Measurements from ENCODE around the gene OGFOD2. TPM values are rescaled to one million over a fixed set of nuclear protein-coding genes. Genes with fewer than 3 reads are reported as not detected.

OGFOD2 gene
- total RNA-seq, 1 experiment from 2014 or later = 35.6 TPM

DNA sequence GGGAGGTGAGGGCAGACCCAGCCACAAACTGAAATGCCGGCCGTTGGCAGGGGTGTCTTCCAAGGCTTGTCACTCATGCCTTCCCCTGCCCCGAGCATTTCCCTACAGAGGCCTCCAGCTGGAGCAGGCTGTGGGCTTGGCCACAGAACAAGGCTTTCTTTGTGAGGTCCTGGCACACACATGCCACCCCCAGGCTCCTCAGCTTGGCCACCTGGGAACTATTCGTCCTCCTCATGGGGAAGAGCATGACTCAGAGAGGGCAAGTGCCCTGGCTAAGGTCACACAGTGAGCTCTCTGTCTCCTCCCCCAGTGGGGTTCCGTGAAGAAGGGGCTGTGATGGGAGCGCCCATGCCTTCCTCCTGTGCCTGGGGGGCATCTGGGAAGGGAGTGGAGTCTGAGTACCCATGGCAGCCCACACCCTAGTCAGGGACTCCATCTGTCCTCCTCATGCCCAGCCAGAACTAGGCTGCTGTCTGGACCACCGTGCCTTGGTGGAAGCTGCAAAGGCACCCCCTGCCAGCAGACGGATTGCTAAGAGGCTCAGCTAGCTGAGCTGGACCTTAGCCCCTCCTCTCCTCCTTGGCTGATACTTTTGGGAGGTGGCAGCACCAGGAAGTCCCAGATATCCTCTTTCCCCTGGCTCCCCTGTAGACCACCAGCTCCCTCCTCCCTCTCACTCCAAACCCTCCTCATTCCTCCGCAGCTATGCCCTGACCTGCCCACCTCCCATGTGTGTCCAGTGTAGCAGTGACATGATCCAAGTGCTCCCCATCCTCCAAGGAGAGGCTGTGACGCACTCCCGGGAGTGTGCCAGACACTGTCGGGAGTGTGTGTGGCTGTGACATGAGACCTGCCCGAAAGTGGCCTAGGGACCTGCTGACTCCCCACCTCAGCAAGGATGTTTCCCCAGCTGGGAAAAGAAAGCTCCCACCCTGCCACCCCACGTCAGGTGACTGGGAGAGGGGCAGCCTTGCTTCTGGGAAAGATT is 30.1 kb upstream of the OGFOD2 start:
- no peaks in the 10 kb centered on the region for H3K9me3 ChIP-seq (ENCODE audit: low read length)
- H4K20me1 ChIP-seq (ENCODE audit: low read length) = no peaks in the 10 kb centered on the region
- no peaks in the 10 kb centered on the region for H3K79me2 ChIP-seq (ENCODE audit: low read length)
- H3K9me2 ChIP-seq (replicated peaks; ENCODE audit: low read length) = no peaks in the 10 kb centered on the region
- TF ChIP-seq EZH2phosphoT487 (IDR thresholded peaks at IDR 0.05; ENCODE audit: borderline replicate concordance, low read length) (no peak), EZH2 (IDR thresholded peaks at IDR 0.05; ENCODE audit: low read length, unreplicated experiment) (no peak)
- TF ChIP-seq, protein P1, sequence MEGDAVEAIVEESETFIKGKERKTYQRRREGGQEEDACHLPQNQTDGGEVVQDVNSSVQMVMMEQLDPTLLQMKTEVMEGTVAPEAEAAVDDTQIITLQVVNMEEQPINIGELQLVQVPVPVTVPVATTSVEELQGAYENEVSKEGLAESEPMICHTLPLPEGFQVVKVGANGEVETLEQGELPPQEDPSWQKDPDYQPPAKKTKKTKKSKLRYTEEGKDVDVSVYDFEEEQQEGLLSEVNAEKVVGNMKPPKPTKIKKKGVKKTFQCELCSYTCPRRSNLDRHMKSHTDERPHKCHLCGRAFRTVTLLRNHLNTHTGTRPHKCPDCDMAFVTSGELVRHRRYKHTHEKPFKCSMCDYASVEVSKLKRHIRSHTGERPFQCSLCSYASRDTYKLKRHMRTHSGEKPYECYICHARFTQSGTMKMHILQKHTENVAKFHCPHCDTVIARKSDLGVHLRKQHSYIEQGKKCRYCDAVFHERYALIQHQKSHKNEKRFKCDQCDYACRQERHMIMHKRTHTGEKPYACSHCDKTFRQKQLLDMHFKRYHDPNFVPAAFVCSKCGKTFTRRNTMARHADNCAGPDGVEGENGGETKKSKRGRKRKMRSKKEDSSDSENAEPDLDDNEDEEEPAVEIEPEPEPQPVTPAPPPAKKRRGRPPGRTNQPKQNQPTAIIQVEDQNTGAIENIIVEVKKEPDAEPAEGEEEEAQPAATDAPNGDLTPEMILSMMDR (conservative IDR thresholded peaks at IDR 0.05; ENCODE audit: low read depth, low read length) = no peak
- H2AFZ ChIP-seq (ENCODE audit: low read length) = 0 out of 2 replicates have a peak overlapping the region, but pooled peaks have one; percentile 5
- no peak overlapping the region for H3K4me3 ChIP-seq (ENCODE audit: low read length)
- peak overlapping the region; percentile 76 for H3K9ac ChIP-seq (ENCODE audit: low read length)
- H3F3A ChIP-seq (ENCODE audit: low read length, unreplicated experiment) = no peaks in the 10 kb centered on the region
- POLR2A ChIA-PET (ENCODE audit: unreplicated experiment) = interaction anchor here (0.6 kb wide), 1 partner anchor 37 kb away, joined by 4 read pairs; no protein-coding TSS in a partner anchor
- DNase-seq = peak; percentile 96
- ATAC-seq = peak; percentile 64
- H3K4me2 ChIP-seq (ENCODE audit: low read length) = peak overlapping the region; percentile 69
- H3K4me1 ChIP-seq (ENCODE audit: insufficient read depth, low read length) = peaks cover 64% of the 10 kb centered on the region
- peak overlapping the region; percentile 98 for H3K27ac ChIP-seq (ENCODE audit: low read length)
- no TSS peak for BruUV-seq (replicated peaks)
- no peaks in the 10 kb centered on the region for H3K27me3 ChIP-seq (ENCODE audit: low read length)
- CTCF ChIA-PET = interaction anchor here (0.7 kb wide), 1 partner anchor 27 kb away, joined by 3 read pairs; no protein-coding TSS in a partner anchor
- intact Hi-C loops (cut with micrococcal nuclease) = no loop called here
- no peaks in the 10 kb centered on the region for H3K36me3 ChIP-seq (ENCODE audit: low read depth, low read length)

DNA sequence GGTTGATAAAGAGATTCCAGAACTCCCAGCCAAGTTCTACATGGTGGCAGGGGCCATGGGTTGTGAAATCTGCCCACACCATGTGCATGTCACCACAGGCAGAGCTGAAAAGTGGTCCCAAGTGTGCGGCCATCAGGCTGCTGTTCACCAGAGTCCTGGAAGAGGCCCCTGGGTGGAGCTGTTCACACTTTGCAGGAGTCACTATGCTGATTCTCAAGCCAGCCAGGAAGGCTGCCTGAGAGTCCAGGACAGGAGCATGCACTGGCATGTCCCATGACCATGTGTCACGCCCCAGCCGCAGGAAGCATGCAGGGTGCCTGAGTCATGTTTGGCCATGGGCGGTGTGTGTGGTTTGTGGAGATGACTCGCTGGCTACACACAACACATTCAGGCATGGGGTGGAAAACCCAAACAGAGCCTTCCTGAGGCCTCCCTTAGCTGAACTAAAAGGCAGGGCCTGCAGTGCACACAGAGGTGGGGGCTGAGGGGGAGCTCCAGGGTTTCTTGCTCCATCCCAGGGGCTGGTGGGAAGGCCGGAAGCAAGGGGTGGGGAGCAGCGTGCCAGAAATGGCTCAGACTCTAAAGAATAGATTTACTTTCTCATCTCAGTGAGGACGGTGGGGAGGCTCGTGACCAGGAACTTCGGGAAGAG is 28.2 kb upstream of the OGFOD2 start:
- H3K4me2 ChIP-seq (ENCODE audit: low read length) = peak overlapping the region; percentile 45
- ATAC-seq = peak; percentile 84

More for the DNA sequence above, 28.2 kb upstream of the OGFOD2 start:
- Histone ChIP-seq H3K9ac (ENCODE audit: low read length) (peak overlapping the region; percentile 75), H3K79me2 (ENCODE audit: low read length) (peaks cover 5% of the 10 kb centered on the region; the same call in 1 of the 2 replicates), H4K20me1 (ENCODE audit: low read length) (no peaks in the 10 kb centered on the region), H3K9me2 (replicated peaks; ENCODE audit: low read length) (no peaks in the 10 kb centered on the region), H3K9me3 (ENCODE audit: low read length) (no peaks in the 10 kb centered on the region), H3K4me1 (ENCODE audit: insufficient read depth, low read length) (peaks cover 65% of the 10 kb centered on the region), H3K36me3 (ENCODE audit: low read depth, low read length) (no peaks in the 10 kb centered on the region), H3F3A (ENCODE audit: low read length, unreplicated experiment) (no peaks in the 10 kb centered on the region), H2AFZ (ENCODE audit: low read length) (no peak overlapping the region), H3K4me3 (ENCODE audit: low read length) (no peak overlapping the region), H3K27me3 (ENCODE audit: low read length) (no peaks in the 10 kb centered on the region), H3K27ac (ENCODE audit: low read length) (peak overlapping the region; percentile 94)
- ChIA-PET POLR2A (ENCODE audit: unreplicated experiment) (interaction anchor here (0.7 to 1.0 kb wide), 2 partner anchors 49 to 53 kb away, joined by 5 to 7 read pairs; no protein-coding TSS in a partner anchor), CTCF (interaction anchor here (0.6 to 1.3 kb wide), 3 partner anchors 48 to 292 kb away, joined by 3 to 9 read pairs (median 3); no protein-coding TSS in a partner anchor)
- no peak for TF ChIP-seq EZH2 (IDR thresholded peaks at IDR 0.05; ENCODE audit: low read length, unreplicated experiment)
- TF ChIP-seq, protein P1 (conservative IDR thresholded peaks at IDR 0.05; ENCODE audit: low read depth, low read length) = peak; percentile 71
- no peak for TF ChIP-seq EZH2phosphoT487 (IDR thresholded peaks at IDR 0.05; ENCODE audit: borderline replicate concordance, low read length)
- intact Hi-C loops (cut with micrococcal nuclease) = loop anchor here (2.0 kb wide), 3 partner anchors 30 to 60 kb away; no protein-coding TSS in a partner anchor
- no TSS peak for BruUV-seq (replicated peaks)
- DNase-seq = peak; percentile 99
